ENCODE measurements around the gene KLHL18. TPM values are rescaled to one million over a fixed set of nuclear protein-coding genes. Genes with fewer than 3 reads are reported as not detected.
A peak's percentile ranks its signal among the peaks of the same experiment; 100 is the strongest.
"Not testable (repeated sequence)": the region's sequence is repeated elsewhere in the genome, so short reads cannot be mapped to it uniquely, and the experiment has no call there.

KLHL18 gene
- total RNA-seq, 1 donor from 2014 or later: 49.3 TPM

DNA sequence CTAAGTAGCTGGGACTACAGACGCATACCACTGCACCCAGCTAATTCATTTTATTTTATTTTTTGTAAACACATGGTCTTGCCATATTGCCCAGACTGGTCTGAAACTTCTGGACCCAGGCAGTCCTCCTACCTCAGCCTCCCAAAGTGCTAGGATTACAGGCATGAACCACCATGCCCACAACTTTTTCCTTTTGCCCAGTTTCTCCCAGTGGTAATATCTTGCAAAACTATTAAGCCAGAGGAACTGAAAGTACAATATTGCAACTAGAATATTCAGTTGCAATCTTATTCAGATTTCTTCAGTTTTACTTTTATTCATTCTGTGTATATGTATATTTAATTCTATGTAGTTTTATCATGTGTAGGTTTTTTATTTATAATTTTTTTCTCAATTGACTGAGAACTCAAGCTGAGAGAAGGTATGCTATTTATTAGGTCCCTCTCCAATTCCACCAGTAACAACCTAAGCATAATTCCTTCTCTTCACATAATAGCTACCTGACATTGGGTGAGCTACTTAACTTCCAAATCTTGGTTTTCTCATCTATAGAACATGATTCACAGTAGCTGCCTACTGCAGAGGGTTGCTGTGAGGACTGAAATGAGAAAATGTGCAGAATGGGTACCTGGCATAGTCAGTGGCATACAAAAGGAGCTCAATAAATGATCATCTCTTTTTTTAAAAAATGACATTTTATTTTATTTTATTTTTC, 30.8 kb downstream of the KLHL18 start:
- no peak for DNase-seq
- H3K4me1 Mint-ChIP-seq: peaks cover 10% of the 10 kb centered on the region
- intact Hi-C loops (cut with micrococcal nuclease): no loop called here
- no peaks in the 10 kb centered on the region for H3K27me3 Mint-ChIP-seq
- peaks cover 12% of the 10 kb centered on the region for H3K36me3 Mint-ChIP-seq (ENCODE audit: low read depth)
- no peak overlapping the region for H3K27ac Mint-ChIP-seq
- no peaks in the 10 kb centered on the region for H3K9me3 Mint-ChIP-seq
- H3K4me3 Mint-ChIP-seq: no peak overlapping the region

DNA sequence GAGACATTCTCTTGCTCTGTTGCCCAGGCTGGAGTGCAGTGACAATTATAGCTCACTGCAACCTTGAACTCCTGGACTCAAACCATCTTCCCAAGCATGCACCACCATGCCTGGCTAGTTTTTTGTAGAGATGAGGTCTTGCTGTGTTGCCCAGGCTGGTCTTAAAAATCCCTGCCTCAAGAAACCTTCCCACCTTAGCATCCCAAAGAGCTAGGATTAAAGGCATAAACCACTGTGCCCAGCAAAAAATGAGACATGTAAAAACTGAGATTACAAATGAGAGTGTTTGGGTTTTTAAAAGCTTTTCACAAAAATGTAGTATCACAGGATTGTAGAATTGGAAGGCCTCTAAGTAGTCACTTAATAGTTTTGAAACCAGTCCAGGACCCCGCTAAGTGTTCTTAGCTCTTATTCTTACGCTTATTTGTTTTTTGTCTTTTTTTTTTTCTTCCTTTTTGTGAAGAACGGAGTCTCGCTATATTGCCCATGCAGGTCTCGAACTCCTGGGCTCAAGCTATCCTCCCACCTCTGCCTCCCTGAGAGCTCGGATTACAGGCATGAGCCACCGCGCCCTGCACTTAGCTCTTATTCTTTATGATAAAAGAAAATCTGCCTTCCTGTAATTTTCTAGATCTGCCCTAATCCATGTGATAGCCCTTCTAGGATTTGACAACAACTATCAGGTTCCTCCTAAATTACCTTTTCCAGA, 31.5 kb downstream of the KLHL18 start:
- intact Hi-C loops (cut with micrococcal nuclease): no loop called here

DNA sequence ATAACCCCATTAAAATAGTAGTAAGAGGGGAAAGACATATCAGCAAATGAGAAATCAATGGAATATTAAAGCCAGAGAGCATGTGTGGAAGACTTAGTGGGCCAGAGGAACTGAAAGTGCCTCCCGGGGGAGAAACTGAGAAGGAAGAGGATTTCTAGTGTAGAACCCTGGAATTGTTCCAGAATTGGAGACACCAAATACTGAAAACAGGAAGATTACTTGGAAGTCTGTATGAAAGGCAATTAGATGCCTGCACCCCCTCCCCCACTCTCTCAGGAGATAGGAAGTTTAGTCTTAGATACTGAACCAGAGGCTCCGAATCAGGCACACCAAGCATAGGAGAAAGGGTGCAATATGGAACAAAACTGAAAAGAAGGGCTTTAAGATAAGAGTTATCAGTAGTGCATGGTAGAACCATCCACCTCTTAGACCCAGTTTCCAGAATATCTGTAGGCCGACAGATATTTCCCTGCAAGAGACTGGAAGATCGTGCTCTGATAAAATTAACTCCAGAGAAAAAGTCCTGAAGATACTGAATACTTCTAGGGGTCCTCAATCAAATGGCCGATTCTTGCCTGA, 32.4 kb downstream of the KLHL18 start:
- DNase-seq: no peak
- Mint-ChIP-seq H3K4me3 (no peak overlapping the region), H3K36me3 (ENCODE audit: low read depth) (peaks cover 8% of the 10 kb centered on the region), H3K27me3 (no peaks in the 10 kb centered on the region), H3K27ac (no peak overlapping the region), H3K4me1 (peaks cover 10% of the 10 kb centered on the region), H3K9me3 (no peaks in the 10 kb centered on the region)
- intact Hi-C loops (cut with micrococcal nuclease): no loop called here

More for the DNA sequence above, 31.5 kb downstream of the KLHL18 start:
- Mint-ChIP-seq H3K36me3 (ENCODE audit: low read depth) (peaks cover 9% of the 10 kb centered on the region), H3K4me3 (no peak overlapping the region), H3K27me3 (no peaks in the 10 kb centered on the region), H3K4me1 (peaks cover 10% of the 10 kb centered on the region), H3K9me3 (no peaks in the 10 kb centered on the region), H3K27ac (no peak overlapping the region)
- no peak for DNase-seq

DNA sequence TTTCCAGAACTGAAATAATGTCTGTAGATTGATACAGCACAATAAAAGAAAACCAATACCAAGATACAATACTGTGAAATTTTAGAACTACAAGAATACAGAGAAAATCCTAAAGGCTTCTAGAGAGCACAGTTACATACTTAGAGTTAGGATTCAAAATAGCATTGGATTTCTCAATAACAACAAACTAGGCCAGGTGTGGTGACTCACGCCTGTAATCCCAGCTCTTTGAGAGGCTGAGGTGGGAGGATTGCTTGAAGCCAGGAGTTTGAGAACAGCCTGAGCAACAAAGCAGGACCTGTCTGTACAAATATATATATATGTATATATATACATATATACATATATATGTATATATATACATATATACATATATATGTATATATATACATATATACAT, 33.4 kb downstream of the KLHL18 start:
- H3K27me3 Mint-ChIP-seq; H3K9me3 Mint-ChIP-seq; H3K4me3 Mint-ChIP-seq; H3K36me3 Mint-ChIP-seq (ENCODE audit: low read depth); DNase-seq; intact Hi-C loops (cut with micrococcal nuclease); H3K4me1 Mint-ChIP-seq; H3K27ac Mint-ChIP-seq: not testable (repeated sequence)

DNA sequence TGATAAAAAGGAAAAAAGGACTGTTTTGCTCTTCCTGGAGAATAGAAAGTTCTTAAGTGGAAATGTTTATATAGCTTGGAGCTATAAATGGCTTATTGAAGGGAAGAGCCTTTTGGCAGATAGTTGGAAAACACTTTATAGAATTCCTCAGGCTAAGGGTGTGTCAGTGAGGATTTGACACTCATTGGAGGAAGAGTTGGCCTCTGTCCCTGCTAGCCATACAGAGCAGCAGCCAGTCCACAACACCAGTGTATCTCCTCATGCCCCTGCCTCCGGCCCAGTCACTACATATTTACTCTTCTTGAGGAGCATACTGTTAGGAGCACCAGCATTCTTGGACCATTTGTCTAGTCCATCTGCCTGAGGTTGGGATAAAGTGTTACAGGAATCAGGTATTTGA, 36.2 kb downstream of the KLHL18 start:
- Mint-ChIP-seq H3K4me3 (no peak overlapping the region), H3K4me1 (peaks cover 4% of the 10 kb centered on the region), H3K36me3 (ENCODE audit: low read depth) (peaks cover 21% of the 10 kb centered on the region), H3K9me3 (no peaks in the 10 kb centered on the region), H3K27ac (no peak overlapping the region), H3K27me3 (no peaks in the 10 kb centered on the region)
- DNase-seq: no peak
- intact Hi-C loops (cut with micrococcal nuclease): no loop called here

DNA sequence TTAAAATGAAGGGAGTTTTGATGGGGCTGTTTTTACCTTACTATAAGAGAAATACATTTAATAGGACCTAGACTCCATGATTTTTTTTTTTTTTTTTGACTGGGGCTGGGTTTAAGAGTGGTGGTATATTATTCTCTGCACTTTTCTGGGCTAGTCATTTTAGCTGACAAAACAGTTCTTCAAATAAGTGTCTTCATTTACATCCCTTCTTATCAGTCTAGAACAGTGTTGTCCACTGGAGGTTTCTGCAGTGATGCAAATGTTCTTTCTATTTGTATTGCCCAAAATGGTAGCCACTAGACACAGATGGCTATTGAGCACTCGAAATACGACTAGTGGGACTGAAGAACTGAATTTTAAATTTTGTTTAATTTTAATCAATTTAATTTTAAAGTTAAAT, 37.2 kb downstream of the KLHL18 start:
- H3K27ac Mint-ChIP-seq: no peak overlapping the region
- intact Hi-C loops (cut with micrococcal nuclease): loop anchor here (5.0 kb wide), 1 partner anchor 303 kb away; no protein-coding TSS in a partner anchor
- peaks cover 23% of the 10 kb centered on the region for H3K36me3 Mint-ChIP-seq (ENCODE audit: low read depth)
- H3K4me1 Mint-ChIP-seq: peaks cover 3% of the 10 kb centered on the region
- H3K9me3 Mint-ChIP-seq: no peaks in the 10 kb centered on the region
- no peak overlapping the region for H3K4me3 Mint-ChIP-seq
- no peaks in the 10 kb centered on the region for H3K27me3 Mint-ChIP-seq
- no peak for DNase-seq

DNA sequence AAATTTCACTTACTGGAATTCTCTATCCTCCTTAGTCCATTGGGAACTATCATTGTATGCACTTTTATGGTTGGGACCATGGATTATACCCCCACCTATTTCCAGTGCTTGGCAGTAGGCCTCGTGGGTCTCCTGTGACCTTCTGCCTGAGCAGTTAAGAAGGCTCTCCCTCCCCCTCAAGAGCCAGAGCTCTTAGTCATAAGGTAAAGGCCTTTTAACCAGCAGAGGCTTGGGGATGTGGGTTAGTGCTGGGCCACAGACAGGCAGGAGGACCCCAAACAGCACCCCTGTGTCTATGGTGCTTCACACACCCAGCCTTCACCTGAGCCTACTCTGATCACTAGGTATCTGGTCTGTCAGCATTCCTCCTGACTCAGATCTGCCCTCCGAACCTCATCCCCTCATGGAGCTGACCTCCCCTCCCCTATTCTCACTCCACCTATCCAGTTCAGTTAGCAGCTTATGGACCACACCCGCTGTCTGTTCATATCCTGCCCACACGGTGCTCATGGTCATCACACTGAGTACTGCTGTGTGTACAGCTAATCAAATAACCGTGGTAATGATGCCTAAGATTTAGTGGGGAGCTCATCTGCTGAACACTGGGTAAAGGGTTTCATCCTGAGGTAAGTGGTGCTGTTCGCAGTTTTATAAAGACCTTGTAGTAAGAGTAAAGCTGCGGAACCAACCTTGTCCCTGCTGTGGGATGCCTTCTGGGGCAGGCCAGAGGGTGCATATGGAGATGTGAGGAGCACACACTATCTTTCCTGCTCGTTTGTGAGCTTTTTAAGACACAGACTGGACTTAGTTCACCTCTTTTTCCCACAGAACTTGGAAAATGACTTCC, 40.9 kb downstream of the KLHL18 start:
- no peaks in the 10 kb centered on the region for H3K27me3 Mint-ChIP-seq
- intact Hi-C loops (cut with micrococcal nuclease): loop anchor here (5.0 kb wide), 1 partner anchor 306 kb away; no protein-coding TSS in a partner anchor
- no peak for DNase-seq
- H3K9me3 Mint-ChIP-seq: no peaks in the 10 kb centered on the region
- no peak overlapping the region for H3K27ac Mint-ChIP-seq
- peaks cover 31% of the 10 kb centered on the region for H3K36me3 Mint-ChIP-seq (ENCODE audit: low read depth)
- no peak overlapping the region for H3K4me3 Mint-ChIP-seq
- peaks cover 3% of the 10 kb centered on the region for H3K4me1 Mint-ChIP-seq

DNA sequence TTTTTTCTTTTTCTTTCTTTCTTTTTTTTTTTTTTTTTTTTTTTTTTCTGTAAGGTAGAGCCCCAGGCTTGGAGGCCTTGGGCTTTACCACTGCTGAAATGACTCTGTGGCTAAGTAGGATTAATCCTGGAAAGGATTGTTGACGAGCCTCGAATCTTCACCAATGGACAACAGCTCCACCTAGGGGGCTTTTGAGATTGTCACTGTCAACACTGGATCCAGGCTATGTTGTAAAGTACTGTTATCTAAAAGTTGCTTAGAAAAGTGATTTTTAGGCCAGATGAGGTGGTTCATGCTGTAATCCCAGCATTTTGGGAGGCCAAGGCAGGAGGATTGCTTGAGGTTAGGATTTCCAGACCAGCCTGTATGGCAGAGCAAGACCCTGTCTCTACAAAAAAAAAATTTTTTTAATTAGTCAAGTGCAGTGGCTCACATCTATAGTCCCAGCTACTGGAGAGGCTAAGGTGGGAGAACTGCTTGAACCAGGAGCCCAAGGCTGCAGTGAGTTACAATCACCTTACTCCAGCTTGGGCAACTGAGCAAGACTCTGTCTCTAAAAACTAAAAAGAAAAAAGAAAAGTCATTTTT, 41.6 kb downstream of the KLHL18 start:
- peak; percentile 85 for DNase-seq
- Mint-ChIP-seq H3K9me3 (no peaks in the 10 kb centered on the region), H3K4me1 (peaks cover 3% of the 10 kb centered on the region), H3K27ac (no peak overlapping the region), H3K36me3 (ENCODE audit: low read depth) (peaks cover 34% of the 10 kb centered on the region), H3K27me3 (no peaks in the 10 kb centered on the region), H3K4me3 (no peak overlapping the region)
- intact Hi-C loops (cut with micrococcal nuclease): loop anchor here (5.0 kb wide), 1 partner anchor 307 kb away; no protein-coding TSS in a partner anchor

DNA sequence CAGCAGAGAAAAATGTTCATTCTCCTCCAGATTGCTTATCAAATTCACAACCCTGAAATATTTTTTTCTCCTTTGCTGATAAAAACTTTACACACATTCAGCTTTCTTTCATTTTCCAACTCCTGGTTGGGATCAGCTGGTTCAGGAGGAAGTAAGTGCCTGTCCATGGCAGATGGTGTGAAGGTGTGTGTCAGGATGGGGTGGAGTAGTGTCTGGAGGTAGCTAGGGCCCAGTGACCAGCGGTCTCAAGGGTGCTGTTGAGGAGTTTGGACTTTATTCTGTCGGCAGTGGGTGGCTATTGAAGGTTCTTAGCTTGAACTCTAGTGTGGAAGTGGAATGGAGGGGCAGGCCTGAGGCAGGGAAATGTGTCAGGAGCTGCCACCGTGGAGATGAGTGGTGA, 51.2 kb downstream of the KLHL18 start:
- no peaks in the 10 kb centered on the region for H3K27me3 Mint-ChIP-seq
- peaks cover 54% of the 10 kb centered on the region for H3K36me3 Mint-ChIP-seq (ENCODE audit: low read depth)
- intact Hi-C loops (cut with micrococcal nuclease): no loop called here
- no peaks in the 10 kb centered on the region for H3K9me3 Mint-ChIP-seq
- H3K4me1 Mint-ChIP-seq: peaks cover 2% of the 10 kb centered on the region
- no peak for DNase-seq
- H3K27ac Mint-ChIP-seq: no peak overlapping the region
- H3K4me3 Mint-ChIP-seq: no peak overlapping the region

DNA sequence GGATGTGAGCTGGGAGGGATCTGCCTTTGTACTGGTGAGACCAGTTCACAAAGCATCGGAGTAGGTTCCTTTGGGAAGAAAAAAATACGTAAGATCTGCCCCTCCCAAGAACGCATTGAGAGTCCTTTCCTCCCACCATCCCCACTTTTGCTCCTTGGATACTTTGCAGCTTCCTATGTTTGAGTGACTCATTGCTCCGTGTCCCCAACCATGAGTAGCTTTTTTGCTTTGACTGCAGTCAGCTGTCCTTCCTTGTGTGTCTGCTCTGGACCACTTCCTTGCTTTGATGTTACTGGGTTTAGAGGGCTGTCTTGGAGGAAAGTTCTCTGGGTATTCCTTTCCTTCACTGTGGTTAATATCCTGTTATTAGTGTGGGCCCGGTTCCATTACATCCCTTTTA, 54.9 kb downstream of the KLHL18 start:
- Mint-ChIP-seq H3K4me3 (no peak overlapping the region), H3K27me3 (no peaks in the 10 kb centered on the region), H3K4me1 (peaks cover 2% of the 10 kb centered on the region), H3K27ac (no peak overlapping the region), H3K9me3 (no peaks in the 10 kb centered on the region), H3K36me3 (ENCODE audit: low read depth) (peaks cover 58% of the 10 kb centered on the region)
- no peak for DNase-seq
- intact Hi-C loops (cut with micrococcal nuclease): no loop called here

DNA sequence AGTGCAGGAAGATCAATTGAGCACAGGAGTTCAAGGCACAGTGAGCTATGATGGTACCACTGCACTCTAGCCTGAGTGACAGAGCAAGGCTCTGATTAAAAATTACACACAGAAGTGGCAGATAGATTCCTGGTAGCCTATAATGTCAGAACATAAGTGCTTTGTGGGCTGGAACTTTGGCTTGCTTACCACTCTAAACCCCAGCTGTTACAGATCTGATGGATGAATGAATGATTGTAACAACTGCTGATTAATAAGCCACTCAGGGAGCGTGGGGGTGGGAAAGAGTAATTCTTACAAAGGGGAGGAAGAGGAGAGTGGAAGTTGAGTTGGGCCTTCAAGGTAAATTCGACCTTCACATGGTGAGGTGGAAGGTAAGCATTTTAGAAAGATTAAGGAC, 57.2 kb downstream of the KLHL18 start:
- intact Hi-C loops (cut with micrococcal nuclease): no loop called here
- peak overlapping the region; percentile 2 for H3K27ac Mint-ChIP-seq
- DNase-seq: no peak
- H3K36me3 Mint-ChIP-seq (ENCODE audit: low read depth): peaks cover 49% of the 10 kb centered on the region
- H3K4me1 Mint-ChIP-seq: no peaks in the 10 kb centered on the region
- no peaks in the 10 kb centered on the region for H3K27me3 Mint-ChIP-seq
- H3K4me3 Mint-ChIP-seq: no peak overlapping the region
- H3K9me3 Mint-ChIP-seq: no peaks in the 10 kb centered on the region

DNA sequence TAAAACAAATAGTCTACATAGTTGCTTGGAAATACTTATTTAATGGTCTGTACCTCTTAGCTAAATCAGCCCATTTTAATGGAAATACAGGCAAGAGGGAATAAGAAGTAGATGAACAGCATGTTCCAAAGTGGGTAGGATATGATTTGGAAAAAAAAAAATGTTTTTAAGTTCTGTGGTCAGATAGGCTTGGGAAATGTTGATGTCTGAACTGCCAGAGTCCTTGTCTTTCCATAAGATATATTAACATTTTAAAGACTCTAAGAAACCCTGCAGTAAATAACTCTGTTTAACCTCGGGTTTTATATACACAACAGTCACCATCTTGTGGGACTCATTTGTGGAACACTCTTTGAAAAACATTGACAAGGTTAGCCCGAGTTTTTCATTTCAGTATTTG, 58.1 kb downstream of the KLHL18 start:
- peaks cover 54% of the 10 kb centered on the region for H3K36me3 Mint-ChIP-seq (ENCODE audit: low read depth)
- no peaks in the 10 kb centered on the region for H3K27me3 Mint-ChIP-seq
- no peaks in the 10 kb centered on the region for H3K9me3 Mint-ChIP-seq
- intact Hi-C loops (cut with micrococcal nuclease): no loop called here
- H3K4me3 Mint-ChIP-seq: no peak overlapping the region
- no peak overlapping the region for H3K27ac Mint-ChIP-seq
- DNase-seq: no peak
- no peaks in the 10 kb centered on the region for H3K4me1 Mint-ChIP-seq

DNA sequence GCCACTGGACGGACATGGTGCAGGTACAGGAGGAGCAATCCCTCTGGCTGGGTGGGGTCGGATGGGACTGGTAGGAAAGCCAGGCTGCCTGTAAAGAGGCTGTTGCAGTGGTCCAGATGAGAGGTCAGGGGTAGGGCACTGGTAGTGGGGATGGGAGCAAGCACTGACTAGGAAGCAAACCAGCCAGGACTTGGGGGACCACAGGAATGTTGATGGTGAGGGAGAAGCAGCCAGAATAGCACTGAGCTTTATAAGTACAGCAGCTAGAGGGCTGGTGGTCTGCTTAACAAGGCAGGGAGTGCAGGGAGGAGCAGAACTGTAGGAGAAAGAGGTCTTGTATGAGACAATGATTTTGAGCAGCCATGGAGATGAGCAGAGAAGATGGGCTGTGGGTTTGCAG, 59.4 kb downstream of the KLHL18 start:
- DNase-seq: no peak
- Mint-ChIP-seq H3K36me3 (ENCODE audit: low read depth) (peaks cover 43% of the 10 kb centered on the region), H3K4me1 (no peaks in the 10 kb centered on the region), H3K27ac (no peak overlapping the region), H3K27me3 (no peaks in the 10 kb centered on the region), H3K9me3 (no peaks in the 10 kb centered on the region), H3K4me3 (no peak overlapping the region)
- intact Hi-C loops (cut with micrococcal nuclease): no loop called here

Measured in activated CD4-positive, alpha-beta T cell treated with anti-CD3 and anti-CD28 coated beads, Interleukin-2, amount 10 ng/mL, durations not matched to agents 24 days and 14 days (primary cell).